GM19023 (cell line): Measurements from ENCODE around the gene VIPAS39.
A peak's percentile ranks its signal among the peaks of the same experiment; 100 is the strongest.

Experiments used
- ATAC-seq: cut with Tn5 transposase; IDR thresholded peaks from one replicate; pipeline ENCODE4 v1.9.1; 2021; ENCODE audit warnings: mild to moderate bottlenecking, moderate library complexity; ENCODE audit not compliant: unreplicated experiment

The VIPAS39 gene

GRCh38 chr14:77457522-77458248 lies at the start of gene VIPAS39, which contains the start of gene AHSA1:
Gene VIPAS39 (minus strand): TSS chr14:77457601. CDS start chr14:77454102, 3,499 bp downstream.
Gene AHSA1 (plus strand): TSS chr14:77458093. CDS start chr14:77458190, 97 bp downstream.
- ATAC-seq, result peak; percentile 88

DNA sequence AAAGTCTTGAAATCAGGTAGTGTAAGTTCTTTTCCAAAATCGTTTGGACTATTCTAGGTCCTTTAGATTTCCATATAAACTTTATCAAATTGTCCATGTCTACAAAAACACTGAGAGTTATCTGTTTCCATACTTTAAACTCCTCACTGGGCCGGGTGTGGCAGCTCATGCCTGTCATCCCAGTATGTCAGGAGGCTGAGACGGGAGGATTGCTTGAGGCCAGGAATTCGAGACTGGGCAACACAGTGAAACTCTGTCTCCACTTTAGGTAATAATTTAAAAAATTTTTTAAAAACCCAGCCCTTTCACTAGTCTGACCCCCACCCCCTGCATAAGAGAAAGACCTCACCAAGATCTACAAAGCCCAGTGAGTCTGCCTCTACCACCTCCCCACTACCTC lies 47.6 kb upstream of the VIPAS39 start:
- ATAC-seq, result no peak

- ATAC-seq, result no peak
Measured at GRCh38 chr14:77503138-77503537, 45.7 kb upstream of the VIPAS39 start.

DNA sequence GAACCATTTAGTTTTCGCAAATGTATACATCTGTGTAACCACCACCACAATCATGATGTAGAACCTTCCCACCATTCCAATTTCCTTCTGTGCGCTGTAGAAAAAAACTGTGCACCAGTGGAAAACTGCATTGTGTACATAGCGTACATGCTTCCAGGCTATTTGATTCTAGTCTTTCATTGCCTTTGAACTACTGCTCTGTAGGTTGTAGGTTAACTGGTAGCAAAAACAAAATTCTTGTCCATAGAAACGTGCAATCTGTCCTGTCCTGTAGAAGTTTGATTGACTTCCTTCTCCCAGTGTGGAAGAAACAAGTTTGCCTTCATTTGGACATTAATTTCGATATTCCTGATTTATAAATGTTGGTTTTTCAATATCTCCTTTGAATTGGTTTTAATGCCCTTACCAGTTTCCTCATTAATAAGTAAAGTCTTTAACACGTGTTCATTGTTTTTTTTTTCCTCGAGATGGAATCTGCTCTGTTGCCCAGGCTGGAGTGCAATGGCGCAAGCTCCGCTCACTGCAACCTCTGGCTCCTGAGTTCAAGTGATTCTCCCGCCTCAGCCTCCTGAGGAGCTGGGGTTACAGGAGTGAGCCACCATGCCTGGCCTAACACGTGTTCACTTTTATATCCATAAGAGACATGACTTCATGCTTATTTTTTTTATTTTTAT lies 44.8 kb upstream of the VIPAS39 start:
- no peak for ATAC-seq

DNA sequence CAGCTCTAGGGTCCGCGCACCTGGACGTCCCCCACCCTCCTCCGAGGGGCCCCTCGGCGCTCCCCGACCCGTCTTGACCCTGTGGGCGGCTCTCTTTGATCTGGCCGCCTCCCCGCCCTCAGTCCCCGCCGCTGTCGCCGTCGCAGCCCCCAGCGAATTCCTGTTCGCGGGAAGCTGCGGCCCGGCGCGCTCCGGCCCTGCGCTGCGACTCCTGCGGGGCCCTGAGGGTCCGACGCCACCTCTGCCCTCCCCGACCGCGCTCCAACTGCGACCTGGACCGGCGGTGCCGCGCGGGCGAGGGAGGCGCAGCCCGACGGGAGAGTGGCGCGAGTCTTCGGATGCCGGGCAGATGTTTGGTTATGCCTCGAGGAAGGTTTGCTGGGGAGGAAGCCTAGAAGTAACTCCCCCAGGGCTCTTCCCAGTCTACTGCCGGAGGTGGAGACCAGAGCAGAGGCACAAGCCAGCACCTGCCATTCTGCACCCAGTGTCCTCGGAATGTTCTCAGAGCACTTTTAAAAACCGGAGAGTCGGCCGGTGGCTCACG lies 41.7 kb upstream of the VIPAS39 start:
- ATAC-seq, result peak; percentile 29

- ATAC-seq, result peak; percentile 60
Measured at GRCh38 chr14:77498120-77498979, 40.9 kb upstream of the VIPAS39 start, which contains the start of gene ISM2. Gene ISM2 (minus strand): TSS chr14:77498816. CDS start chr14:77498793, 23 bp downstream.

- no peak for ATAC-seq
Measured at GRCh38 chr14:77495334-77495733, 37.9 kb upstream of the VIPAS39 start.

GRCh38 chr14:77491056-77491455 lies 33.7 kb upstream of the VIPAS39 start:
- ATAC-seq, result no peak

GRCh38 chr14:77490347-77490986 lies 33.1 kb upstream of the VIPAS39 start:
- ATAC-seq, result no peak

GRCh38 chr14:77489041-77489440 lies 31.6 kb upstream of the VIPAS39 start:
- ATAC-seq, result no peak

DNA sequence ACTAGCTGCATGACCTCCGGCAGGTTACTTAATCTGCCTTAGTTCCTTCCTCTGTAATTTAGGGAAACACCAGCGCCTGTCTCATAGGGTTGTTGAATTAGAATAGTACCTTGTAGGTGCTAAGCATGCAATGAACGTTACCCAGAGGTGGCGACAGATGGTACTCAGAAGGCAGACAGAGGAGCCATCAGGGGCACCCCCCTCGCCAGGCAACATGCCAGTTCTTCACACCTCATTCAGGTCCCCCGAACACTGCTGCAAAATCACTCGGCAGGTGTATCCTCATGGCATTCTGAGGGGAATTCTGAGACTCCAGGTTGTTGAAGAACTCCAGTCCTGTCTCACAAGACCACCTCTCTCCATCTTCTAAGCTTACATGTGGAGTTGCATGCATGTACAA lies 31.2 kb upstream of the VIPAS39 start:
- no peak for ATAC-seq

DNA sequence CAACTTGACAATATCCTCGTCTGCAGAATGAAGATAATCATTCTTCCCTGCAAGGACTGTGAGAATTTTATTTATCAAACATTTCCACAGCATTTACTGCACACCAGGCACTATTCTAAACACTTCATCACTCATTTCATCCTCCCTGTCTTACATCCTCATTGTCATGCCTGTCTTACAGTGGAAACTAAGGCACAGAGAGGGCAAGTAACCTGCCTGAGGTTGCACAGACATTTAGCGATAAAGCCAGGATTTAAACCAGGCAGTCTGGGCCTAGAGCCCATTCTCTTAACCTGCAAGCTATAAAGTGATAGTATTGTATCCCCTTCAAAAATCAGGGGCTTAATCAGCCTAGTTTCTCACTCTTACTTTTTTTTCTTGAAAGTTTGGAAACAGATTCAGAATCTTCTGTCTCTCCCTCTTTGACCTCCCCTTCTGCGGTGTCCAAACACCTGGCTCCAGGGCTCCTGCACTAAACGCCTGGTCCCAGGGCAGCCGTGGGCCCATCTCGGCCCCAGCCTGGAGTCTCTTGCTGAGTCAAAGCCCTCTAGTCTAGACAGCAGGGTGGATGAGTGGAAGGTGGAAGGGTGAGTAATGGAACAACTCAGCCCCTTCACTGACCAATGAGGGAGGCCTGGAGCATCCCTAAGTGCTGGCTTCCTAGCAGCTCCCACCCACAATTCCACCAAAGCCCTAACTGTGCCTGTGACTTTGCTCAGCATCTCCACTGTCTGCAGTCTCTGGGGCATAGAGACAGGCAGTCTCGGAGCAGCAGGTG lies 28.7 kb upstream of the VIPAS39 start:
- no peak for ATAC-seq

DNA sequence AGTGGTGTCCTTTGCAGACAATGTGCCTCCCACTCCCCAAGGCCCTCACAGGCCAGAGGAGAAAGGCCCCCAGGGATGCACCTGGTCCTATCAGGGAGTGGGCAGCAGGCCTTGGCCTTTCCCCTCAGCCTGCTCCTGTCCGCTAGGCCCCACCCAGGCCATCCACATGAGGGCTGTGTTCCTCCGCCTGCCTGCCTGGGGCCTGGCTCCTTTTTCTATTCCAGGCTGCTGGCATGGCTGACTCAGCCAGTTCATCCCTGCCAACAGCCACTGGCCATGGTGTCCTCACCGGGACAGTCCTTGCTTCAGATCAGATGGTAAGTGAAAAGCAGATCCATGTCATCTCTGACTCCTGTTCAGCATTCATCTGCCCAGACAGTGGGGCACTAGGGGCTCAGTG lies 27.9 kb upstream of the VIPAS39 start:
- no peak for ATAC-seq

GRCh38 chr14:77482422-77482821 lies 25.0 kb upstream of the VIPAS39 start:
- ATAC-seq, result no peak

DNA sequence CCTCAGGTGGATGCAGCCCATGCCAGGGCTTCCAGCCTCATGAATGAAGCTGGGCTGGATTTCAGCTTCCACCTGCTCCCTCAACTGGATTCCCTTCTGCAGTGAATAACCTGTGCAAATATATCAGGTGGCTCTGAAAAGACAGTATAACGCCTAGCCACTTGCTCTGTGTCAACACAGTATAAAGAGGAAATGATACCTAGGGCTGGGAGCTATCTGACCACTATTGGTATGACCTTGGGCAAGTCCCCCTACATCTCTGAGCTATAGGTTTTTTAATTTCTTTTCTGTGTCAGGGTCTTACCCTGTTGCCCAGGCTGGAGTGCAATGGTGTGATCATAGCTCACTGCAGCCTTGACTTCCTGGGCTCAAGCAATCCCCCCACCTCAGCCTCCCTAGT lies 21.4 kb upstream of the VIPAS39 start:
- ATAC-seq, result peak; percentile 83

- ATAC-seq, result no peak
Measured at GRCh38 chr14:77478029-77478428, 20.6 kb upstream of the VIPAS39 start.

DNA sequence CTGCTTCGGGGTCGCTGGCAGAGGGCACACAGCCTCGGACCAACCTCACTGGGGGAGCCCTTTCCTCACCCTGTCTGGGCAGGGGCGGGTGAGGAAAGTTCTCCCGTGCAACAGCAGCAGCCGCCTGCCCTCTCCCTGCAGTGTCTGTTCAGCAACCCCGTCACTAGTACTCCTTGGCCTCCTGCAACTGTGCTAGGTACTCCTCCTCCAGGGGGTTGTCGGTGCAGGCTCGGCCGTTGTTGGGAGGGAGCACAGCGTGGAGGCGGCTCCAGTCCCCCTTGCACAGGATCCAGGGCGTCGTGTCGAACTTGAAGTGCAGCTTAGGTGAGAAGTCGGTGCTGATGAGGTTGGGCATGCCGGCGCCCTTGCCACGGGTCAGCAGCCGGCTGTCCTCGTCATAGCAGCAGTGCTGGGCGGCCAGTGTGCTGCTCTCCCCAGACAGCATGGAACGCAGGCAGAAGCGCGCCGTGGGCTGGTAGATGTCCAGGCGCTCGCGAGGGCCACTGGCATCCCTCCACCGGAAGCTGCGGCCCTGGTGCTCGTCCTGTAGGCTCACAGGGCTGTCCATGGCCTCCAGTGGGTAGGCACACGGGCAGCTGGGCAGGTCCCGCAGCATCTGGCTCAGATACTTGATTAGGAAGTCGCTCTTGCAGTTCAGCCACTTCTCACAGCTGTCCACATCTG lies 18.2 kb upstream of the VIPAS39 start:
- ATAC-seq, result no peak

- no peak for ATAC-seq
Measured at GRCh38 chr14:77474479-77475177, 17.2 kb upstream of the VIPAS39 start.

DNA sequence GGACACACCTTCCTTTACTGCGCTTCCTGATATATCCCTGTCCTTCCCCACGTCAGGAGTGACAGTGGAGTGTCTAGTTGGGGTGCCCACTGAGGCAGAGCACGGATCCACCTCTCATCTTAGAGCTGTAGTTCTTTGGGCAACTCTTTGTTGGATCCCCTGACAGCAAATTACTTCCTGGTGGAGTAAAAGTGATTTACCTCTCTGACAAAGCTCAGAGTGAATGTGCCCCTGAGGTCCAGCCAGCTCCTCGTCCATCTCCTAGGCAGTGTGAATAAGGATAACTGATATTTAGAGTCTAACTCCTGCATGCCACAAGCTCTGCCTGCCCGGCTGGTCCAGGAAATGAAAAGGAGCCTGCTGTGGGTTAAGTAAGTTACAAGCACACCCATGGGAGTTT lies 16.5 kb upstream of the VIPAS39 start:
- ATAC-seq, result no peak
